ENCODE data around the gene SLC29A1. TPM values are rescaled to one million over a fixed set of nuclear protein-coding genes. Genes with fewer than 3 reads are reported as not detected.

Gene SLC29A1
- total RNA-seq, 2 donors from 2014 or later, result 18.5 to 58.9 TPM

DNA sequence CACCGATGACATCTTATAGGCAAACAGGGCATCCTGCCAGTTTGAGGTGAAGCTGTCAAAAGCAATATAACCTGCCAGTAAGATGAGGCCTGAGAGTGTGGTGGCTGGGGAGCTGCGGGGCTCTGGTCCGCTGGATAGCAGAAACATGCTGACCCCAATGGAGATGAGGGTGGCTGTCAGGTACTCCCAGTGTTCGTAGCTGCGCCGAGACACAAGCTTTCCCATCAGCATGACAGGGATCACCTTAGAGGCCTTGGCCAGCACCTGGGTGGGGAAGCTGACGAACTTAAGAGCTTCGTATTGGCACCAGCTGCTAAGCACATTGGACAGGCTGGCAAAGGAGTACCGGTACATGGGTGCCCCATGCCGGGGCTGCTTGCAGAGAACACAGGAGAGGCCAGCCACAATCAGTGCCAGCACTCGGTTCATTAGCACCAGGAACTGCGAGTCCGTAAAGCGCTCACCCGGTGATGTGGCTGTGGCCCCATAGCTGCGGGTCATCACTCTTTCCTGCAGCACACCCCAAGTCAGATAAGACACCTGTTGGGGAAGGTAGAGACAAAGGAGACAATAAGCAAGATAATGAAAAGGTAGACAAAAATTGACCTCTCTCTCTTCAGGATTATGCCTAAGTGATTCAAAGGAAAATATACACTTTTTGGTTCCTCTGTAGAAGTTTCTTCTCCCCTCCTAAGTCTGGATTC is 31.9 kb downstream of the SLC29A1 start:
- Histone ChIP-seq H3K4me3 (no peak overlapping the region), H3K27me3 (replicated peaks; ENCODE audit: insufficient read depth) (no peaks in the 10 kb centered on the region), H3K36me3 (peaks cover 21 to 26% of the 10 kb centered on the region in 2 donors), H3K4me1 (replicated peaks) (peaks cover 7% of the 10 kb centered on the region), H3K9me3 (no peaks in the 10 kb centered on the region), H3K27ac (peak overlapping the region in 1 of 2 donors; percentile 92)
- TF ChIP-seq POLR2A (IDR thresholded peaks at IDR 0.05) (no peak), POLR2AphosphoS5 (IDR thresholded peaks at IDR 0.05) (no peak), CTCF (IDR thresholded peaks at IDR 0.05) (no peak)
- WGBS, result 65% methylated on average over 16 of the region's 16 CpGs
- intact Hi-C loops (cut with DNase I), result no loop called here
- no peak for DNase-seq (ENCODE audit: low spot score)

- 22% methylated on average over 15 of the region's 15 CpGs for WGBS
- TF ChIP-seq POLR2AphosphoS5 (IDR thresholded peaks at IDR 0.05) (no peak), POLR2A (IDR thresholded peaks at IDR 0.05) (no peak), CTCF (IDR thresholded peaks at IDR 0.05) (peak in 1 of 4 experiments; percentile 4)
- no peaks in the 10 kb centered on the region for H3K27me3 ChIP-seq (replicated peaks; ENCODE audit: insufficient read depth)
- H3K9me3 ChIP-seq, result no peaks in the 10 kb centered on the region
- peaks cover 15 to 20% of the 10 kb centered on the region in 2 donors for H3K36me3 ChIP-seq
- no peak for DNase-seq (ENCODE audit: low spot score)
- H3K4me1 ChIP-seq (replicated peaks), result peaks cover 7% of the 10 kb centered on the region
- H3K4me3 ChIP-seq, result peak overlapping the region; percentile 85 to 92
- H3K27ac ChIP-seq, result peak overlapping the region; percentile 92 to 94
- intact Hi-C loops (cut with DNase I), result no loop called here
Measured at GRCh38 chr6:44255871-44256774, 32.7 kb downstream of the SLC29A1 start.

DNA sequence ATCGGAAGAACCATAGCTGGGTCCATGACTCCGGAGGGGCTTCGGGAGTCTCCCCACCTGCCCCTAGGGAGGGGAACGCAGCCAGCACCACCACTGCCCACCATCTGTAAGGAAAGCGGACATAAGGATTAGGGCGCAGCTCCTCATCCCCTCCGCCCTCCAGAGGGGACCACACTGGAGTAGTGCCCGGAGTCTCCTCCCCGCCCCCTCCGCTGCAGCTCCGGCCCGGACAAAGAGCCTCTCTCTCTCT is 33.3 kb downstream of the SLC29A1 start:
- Histone ChIP-seq H3K27ac (peak overlapping the region; percentile 92 to 94), H3K4me3 (peak overlapping the region; percentile 85 to 92), H3K27me3 (replicated peaks; ENCODE audit: insufficient read depth) (no peaks in the 10 kb centered on the region), H3K9me3 (no peaks in the 10 kb centered on the region), H3K4me1 (replicated peaks) (peaks cover 7% of the 10 kb centered on the region), H3K36me3 (peaks cover 12 to 20% of the 10 kb centered on the region in 2 donors)
- TF ChIP-seq POLR2A (IDR thresholded peaks at IDR 0.05) (no peak), CTCF (IDR thresholded peaks at IDR 0.05) (no peak), POLR2AphosphoS5 (IDR thresholded peaks at IDR 0.05) (no peak)
- intact Hi-C loops (cut with DNase I), result no loop called here
- DNase-seq (ENCODE audit: low spot score), result no peak
- 1% methylated on average over 12 of the region's 12 CpGs for WGBS

- Histone ChIP-seq H3K4me1 (replicated peaks) (peaks cover 5% of the 10 kb centered on the region), H3K4me3 (peak within 1 kb of the TSS; percentile 85 to 92), H3K9me3 (no peaks in the 10 kb centered on the region), H3K27me3 (replicated peaks; ENCODE audit: insufficient read depth) (no peaks in the 10 kb centered on the region), H3K36me3 (peaks cover 8 to 20% of the 10 kb centered on the region in 2 donors), H3K27ac (peak within 1 kb of the TSS; percentile 92 to 94)
- peak; percentile 10 for TF ChIP-seq POLR2AphosphoS5 (IDR thresholded peaks at IDR 0.05)
- TF ChIP-seq POLR2A (IDR thresholded peaks at IDR 0.05), result peak; percentile 60
- TF ChIP-seq CTCF (IDR thresholded peaks at IDR 0.05), result peak; percentile 65 to 87 (median 82)
- intact Hi-C loops (cut with DNase I), result no loop called here
- DNase-seq (ENCODE audit: low spot score), result peak; percentile 43
- under 1% methylated on average over 42 of the region's 80 CpGs for WGBS
Measured at GRCh38 chr6:44257025-44257752, 33.8 kb downstream of the SLC29A1 start, which contains the start of gene SLC35B2. Gene SLC35B2 (minus strand): TSS chr6:44257528. CDS start chr6:44257410, 118 bp downstream.

Data from prostate gland (tissue), 2 donors.